ENCODE data around the gene OVCA2. TPM values are rescaled to one million over a fixed set of nuclear protein-coding genes. Genes with fewer than 3 reads are reported as not detected.

OVCA2 gene
- total RNA-seq, 4 donors from 2014 or later: 7.9 to 27.4 (median 19.8) TPM

DNA sequence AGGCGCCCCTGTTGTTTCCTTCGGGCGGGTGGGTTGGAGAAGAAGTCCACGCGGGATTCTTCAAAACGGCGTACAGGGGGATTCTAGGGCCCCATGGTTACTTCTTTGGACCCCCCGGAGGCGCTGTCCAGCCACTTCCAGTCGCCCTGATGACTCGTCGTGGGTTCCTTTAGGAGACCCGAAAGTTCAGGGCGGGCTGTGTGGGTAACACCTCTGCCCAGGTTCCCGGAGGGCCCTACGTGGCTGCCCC, 12.4 kb downstream of the OVCA2 start:
- DNase-seq: no peak
- no peaks in the 10 kb centered on the region for H3K9me3 ChIP-seq
- H3K27me3 ChIP-seq: no peaks in the 10 kb centered on the region
- intact Hi-C loops (cut with DNase I; ENCODE audit: low total_unique reads): loop anchor here (2.0 to 10.0 kb wide), 2 partner anchors 121 to 191 kb away; no protein-coding TSS in a partner anchor
- H3K4me1 ChIP-seq: peaks cover 3 to 23% of the 10 kb centered on the region in 2 donors
- no peaks in the 10 kb centered on the region for H3K36me3 ChIP-seq
- TF ChIP-seq, protein P1, sequence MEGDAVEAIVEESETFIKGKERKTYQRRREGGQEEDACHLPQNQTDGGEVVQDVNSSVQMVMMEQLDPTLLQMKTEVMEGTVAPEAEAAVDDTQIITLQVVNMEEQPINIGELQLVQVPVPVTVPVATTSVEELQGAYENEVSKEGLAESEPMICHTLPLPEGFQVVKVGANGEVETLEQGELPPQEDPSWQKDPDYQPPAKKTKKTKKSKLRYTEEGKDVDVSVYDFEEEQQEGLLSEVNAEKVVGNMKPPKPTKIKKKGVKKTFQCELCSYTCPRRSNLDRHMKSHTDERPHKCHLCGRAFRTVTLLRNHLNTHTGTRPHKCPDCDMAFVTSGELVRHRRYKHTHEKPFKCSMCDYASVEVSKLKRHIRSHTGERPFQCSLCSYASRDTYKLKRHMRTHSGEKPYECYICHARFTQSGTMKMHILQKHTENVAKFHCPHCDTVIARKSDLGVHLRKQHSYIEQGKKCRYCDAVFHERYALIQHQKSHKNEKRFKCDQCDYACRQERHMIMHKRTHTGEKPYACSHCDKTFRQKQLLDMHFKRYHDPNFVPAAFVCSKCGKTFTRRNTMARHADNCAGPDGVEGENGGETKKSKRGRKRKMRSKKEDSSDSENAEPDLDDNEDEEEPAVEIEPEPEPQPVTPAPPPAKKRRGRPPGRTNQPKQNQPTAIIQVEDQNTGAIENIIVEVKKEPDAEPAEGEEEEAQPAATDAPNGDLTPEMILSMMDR (IDR thresholded peaks at IDR 0.05): no peak
- TF ChIP-seq POLR2A (IDR thresholded peaks at IDR 0.05): no peak
- H3K27ac ChIP-seq: peak overlapping the region; percentile 94 to 99
- peak overlapping the region; percentile 46 to 90 for H3K4me3 ChIP-seq

DNA sequence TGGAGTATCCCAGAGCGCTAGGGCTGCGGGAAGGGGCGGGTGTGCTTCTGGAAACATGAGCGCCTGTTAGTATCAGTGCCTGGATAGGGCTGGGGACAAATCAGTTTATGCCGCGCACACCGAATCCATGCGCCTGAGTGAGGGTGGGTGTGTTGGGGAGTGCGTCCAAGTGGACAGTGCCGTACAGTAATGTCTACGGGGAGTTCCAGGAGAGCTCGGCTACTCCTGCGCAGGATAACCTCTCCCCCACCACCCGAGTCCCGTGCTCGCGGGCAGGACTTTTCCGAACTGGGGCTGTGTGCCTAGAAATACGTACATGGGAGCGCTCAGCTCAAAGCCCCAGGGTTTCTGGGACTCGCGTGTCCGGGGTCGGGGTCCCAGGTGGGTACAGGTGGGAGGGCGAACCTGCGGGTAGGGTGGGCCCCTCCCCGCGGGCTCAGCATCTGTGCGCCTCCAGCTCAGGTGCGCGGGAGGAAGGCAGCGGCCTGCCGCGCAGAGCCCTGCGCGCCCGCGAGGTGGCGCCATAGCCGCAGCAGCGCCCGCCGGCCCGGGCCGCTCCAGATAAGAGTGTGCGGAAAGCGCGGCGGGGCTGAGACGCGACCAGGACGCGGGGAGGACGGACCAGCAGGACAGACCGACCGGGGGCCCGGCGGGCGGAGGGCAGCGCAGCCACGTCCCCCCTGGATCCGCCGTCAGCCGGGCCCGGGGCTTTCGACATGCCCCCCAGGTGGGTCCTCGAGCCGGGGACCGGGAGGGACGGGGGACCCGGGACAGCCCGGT, 12.9 kb downstream of the OVCA2 start, which contains the start of gene HIC1:
Gene HIC1, plus strand, starts transcription at position 592 of the 780 bp plus-strand sequence. CDS start 1,588 bp downstream, outside the sequence.
- intact Hi-C loops (cut with DNase I; ENCODE audit: low total_unique reads): loop anchor here (2.0 to 10.0 kb wide), 2 partner anchors 120 to 190 kb away; no protein-coding TSS in a partner anchor
- Histone ChIP-seq H3K27me3 (no peaks in the 10 kb centered on the region), H3K4me1 (peaks cover 3 to 26% of the 10 kb centered on the region in 2 donors), H3K4me3 (peak within 1 kb of the TSS; percentile 46 to 90), H3K36me3 (no peaks in the 10 kb centered on the region), H3K9me3 (no peaks in the 10 kb centered on the region), H3K27ac (peak within 1 kb of the TSS; percentile 94 to 99)
- peak; percentile 89 to 94 for TF ChIP-seq POLR2A (IDR thresholded peaks at IDR 0.05)
- TF ChIP-seq, protein P1 (IDR thresholded peaks at IDR 0.05): peak; percentile 83 to 99 (median 98)
- peak; percentile 83 to 85 for DNase-seq

DNA sequence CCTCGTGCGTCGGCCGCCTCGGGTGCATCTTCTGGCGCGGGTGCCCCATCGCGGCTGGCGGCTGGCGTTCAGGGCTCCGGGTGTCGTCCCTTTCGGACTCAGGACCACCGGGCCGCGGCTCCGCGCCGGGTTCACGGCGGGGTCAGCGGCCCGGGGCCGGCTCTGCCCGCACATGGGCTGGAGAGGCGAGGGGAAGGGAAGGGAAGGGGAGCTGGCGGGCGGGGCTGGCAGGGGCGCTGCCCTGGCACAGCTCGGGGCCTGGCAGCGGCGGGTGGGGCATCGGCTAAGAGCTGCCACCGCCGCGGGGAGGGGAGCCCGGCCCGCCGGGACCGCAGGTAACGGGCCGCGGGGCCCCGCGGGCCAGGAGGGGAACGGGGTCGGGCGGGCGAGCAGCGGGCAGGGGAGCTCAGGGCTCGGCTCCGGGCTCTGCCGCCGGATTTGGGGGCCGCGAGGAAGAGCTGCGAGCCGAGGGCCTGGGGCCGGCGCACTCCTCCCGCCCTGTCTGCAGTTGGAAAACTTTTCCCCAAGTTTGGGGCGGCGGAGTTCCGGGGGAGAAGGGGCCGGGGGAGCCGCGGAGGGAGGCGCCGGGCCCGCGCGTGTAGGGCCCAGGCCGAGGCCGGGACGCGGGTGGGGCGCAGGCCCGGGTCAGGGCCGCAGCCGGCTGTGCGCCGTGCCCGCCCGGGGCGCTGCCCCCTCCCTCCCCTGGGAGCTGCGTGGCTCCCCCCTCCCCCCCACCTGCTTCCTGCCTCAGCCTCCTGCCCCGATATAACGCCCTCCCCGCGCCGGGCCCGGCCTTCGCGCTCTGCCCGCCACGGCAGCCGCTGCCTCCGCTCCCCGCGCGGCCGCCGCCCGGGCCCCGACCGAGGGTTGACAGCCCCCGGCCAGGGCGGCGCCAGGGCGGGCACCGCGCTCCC, 13.7 kb downstream of the OVCA2 start:
- peak overlapping the region; percentile 46 to 90 for H3K4me3 ChIP-seq
- H3K4me1 ChIP-seq: peaks cover 3 to 32% of the 10 kb centered on the region in 2 donors
- H3K27ac ChIP-seq: peak overlapping the region; percentile 94 to 99
- no peaks in the 10 kb centered on the region for H3K36me3 ChIP-seq
- no peaks in the 10 kb centered on the region for H3K9me3 ChIP-seq
- intact Hi-C loops (cut with DNase I; ENCODE audit: low total_unique reads): loop anchor here (2.0 to 10.0 kb wide), 2 partner anchors 119 to 189 kb away; no protein-coding TSS in a partner anchor
- TF ChIP-seq, protein P1 (IDR thresholded peaks at IDR 0.05): no peak
- TF ChIP-seq POLR2A (IDR thresholded peaks at IDR 0.05): no peak
- peak; percentile 50 to 57 for DNase-seq
- H3K27me3 ChIP-seq: no peaks in the 10 kb centered on the region

DNA sequence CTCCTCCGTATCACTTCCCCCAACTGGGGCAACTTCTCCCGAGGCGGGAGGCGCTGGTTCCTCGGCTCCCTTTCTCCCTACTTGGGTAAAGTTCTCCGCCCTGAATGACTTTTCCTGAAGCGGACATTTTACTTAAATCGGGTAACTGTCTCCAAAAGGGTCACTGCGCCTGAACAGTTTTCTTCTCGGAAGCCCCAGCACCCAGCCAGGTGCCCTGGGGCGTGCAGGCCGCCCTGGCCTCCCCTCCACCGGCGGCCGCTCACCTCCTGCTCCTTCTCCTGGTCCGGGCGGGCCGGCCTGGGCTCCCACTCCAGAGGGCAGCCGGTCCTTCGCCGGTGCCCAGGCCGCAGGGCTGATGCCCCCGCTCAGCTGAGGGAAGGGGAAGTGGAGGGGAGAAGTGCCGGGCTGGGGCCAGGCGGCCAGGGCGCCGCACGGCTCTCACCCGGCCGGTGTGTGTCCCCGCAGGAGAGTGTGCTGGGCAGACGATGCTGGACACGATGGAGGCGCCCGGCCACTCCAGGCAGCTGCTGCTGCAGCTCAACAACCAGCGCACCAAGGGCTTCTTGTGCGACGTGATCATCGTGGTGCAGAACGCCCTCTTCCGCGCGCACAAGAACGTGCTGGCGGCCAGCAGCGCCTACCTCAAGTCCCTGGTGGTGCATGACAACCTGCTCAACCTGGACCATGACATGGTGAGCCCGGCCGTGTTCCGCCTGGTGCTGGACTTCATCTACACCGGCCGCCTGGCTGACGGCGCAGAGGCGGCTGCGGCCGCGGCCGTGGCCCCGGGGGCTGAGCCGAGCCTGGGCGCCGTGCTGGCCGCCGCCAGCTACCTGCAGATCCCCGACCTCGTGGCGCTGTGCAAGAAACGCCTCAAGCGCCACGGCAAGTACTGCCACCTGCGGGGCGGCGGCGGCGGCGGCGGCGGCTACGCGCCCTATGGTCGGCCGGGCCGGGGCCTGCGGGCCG, 14.7 kb downstream of the OVCA2 start:
- Histone ChIP-seq H3K9me3 (no peaks in the 10 kb centered on the region), H3K27ac (peak overlapping the region; percentile 94 to 99), H3K4me1 (peaks cover 0 to 33% of the 10 kb centered on the region in 2 donors), H3K27me3 (no peaks in the 10 kb centered on the region), H3K36me3 (no peaks in the 10 kb centered on the region), H3K4me3 (peak overlapping the region; percentile 46 to 90)
- intact Hi-C loops (cut with DNase I; ENCODE audit: low total_unique reads): loop anchor here (10.0 kb wide), 1 partner anchor 118 kb away; no protein-coding TSS in a partner anchor
- TF ChIP-seq POLR2A (IDR thresholded peaks at IDR 0.05): no peak
- TF ChIP-seq, protein P1 (IDR thresholded peaks at IDR 0.05): peak in 2 of 4 experiments; percentile 8 to 15
- DNase-seq: peak in 1 of 2 donors; percentile 50
